ENCODE data around the gene CHSY1.
"Not testable (repeated sequence)": the region's sequence is repeated elsewhere in the genome, so short reads cannot be mapped to it uniquely, and the experiment has no call there.

Gene CHSY1

GRCh38 chr15:101215681-101216080 lies 36.2 kb downstream of the CHSY1 start:
- Histone ChIP-seq H3K4me1 (ENCODE audit: control insufficient read depth in 1 of 2, insufficient read depth in 2 of 2, low read length in 2 of 2) (no peaks in the 10 kb centered on the region), H3K79me1 (ENCODE audit: low read length) (no peaks in the 10 kb centered on the region), H3K4ac (ENCODE audit: low read depth, low read length) (no peak overlapping the region), H3K18ac (ENCODE audit: low read length) (no peak overlapping the region), H3K9me3 (ENCODE audit: insufficient read depth, low read depth, low read length) (no peaks in the 10 kb centered on the region), H2AFZ (ENCODE audit: insufficient read depth, low read length, poor library complexity) (no peak overlapping the region), H4K12ac (ENCODE audit: low read depth, low read length) (no peak overlapping the region), H4K8ac (ENCODE audit: low read depth, low read length) (no peak overlapping the region), H3K27ac (ENCODE audit: low read depth, low read length) (no peak overlapping the region), H3K36me3 (ENCODE audit: control insufficient read depth in 1 of 2, insufficient read depth in 2 of 2, low read length in 2 of 2) (peaks cover 0 to 2% of the 10 kb centered on the region in 2 experiments), H3K79me2 (ENCODE audit: control insufficient read depth, insufficient read depth, low read length, poor library complexity) (no peaks in the 10 kb centered on the region), H3K23ac (ENCODE audit: low read length) (no peak overlapping the region), H4K91ac (ENCODE audit: low read depth, low read length) (no peak overlapping the region), H2BK5ac (ENCODE audit: low read depth, low read length, poor library complexity) (no peak overlapping the region), H3K27me3 (ENCODE audit: insufficient read depth, low read length) (no peaks in the 10 kb centered on the region), H3K4me2 (ENCODE audit: low read length) (no peak overlapping the region), H3K9ac (ENCODE audit: low read length) (no peak overlapping the region), H2AK5ac (ENCODE audit: low read length) (no peak overlapping the region), H3K14ac (ENCODE audit: low read length) (no peak overlapping the region), H2BK120ac (ENCODE audit: insufficient read depth, low read length, poor library complexity) (no peak overlapping the region), H3K4me3 (ENCODE audit: low read depth, low read length) (no peak overlapping the region), H2BK12ac (ENCODE audit: low read length) (no peak overlapping the region)
- no peak for DNase-seq
- no CpG with 5 or more reads among the region's 4 CpGs for WGBS (ENCODE audit: extremely low coverage, insufficient coverage, insufficient read length)

GRCh38 chr15:101214435-101215097 lies 37.3 kb downstream of the CHSY1 start:
- not testable (repeated sequence) for H3K79me1 ChIP-seq (ENCODE audit: low read length); H2AK5ac ChIP-seq (ENCODE audit: low read length); H3K27ac ChIP-seq (ENCODE audit: low read depth, low read length); H2BK12ac ChIP-seq (ENCODE audit: low read length); H3K27me3 ChIP-seq (ENCODE audit: insufficient read depth, low read length); H2AFZ ChIP-seq (ENCODE audit: insufficient read depth, low read length, poor library complexity); H3K18ac ChIP-seq (ENCODE audit: low read length); H3K14ac ChIP-seq (ENCODE audit: low read length); H4K12ac ChIP-seq (ENCODE audit: low read depth, low read length); H3K36me3 ChIP-seq (ENCODE audit: control insufficient read depth in 1 of 2, insufficient read depth in 2 of 2, low read length in 2 of 2); H3K23ac ChIP-seq (ENCODE audit: low read length); H3K9ac ChIP-seq (ENCODE audit: low read length); H4K8ac ChIP-seq (ENCODE audit: low read depth, low read length); H4K91ac ChIP-seq (ENCODE audit: low read depth, low read length); H2BK120ac ChIP-seq (ENCODE audit: insufficient read depth, low read length, poor library complexity); H3K4me2 ChIP-seq (ENCODE audit: low read length); H3K9me3 ChIP-seq (ENCODE audit: insufficient read depth, low read depth, low read length); H3K4me1 ChIP-seq (ENCODE audit: control insufficient read depth in 1 of 2, insufficient read depth in 2 of 2, low read length in 2 of 2); H3K79me2 ChIP-seq (ENCODE audit: control insufficient read depth, insufficient read depth, low read length, poor library complexity); DNase-seq; H2BK5ac ChIP-seq (ENCODE audit: low read depth, low read length, poor library complexity); H3K4me3 ChIP-seq (ENCODE audit: low read depth, low read length)
- peak overlapping the region; percentile 27 for H3K4ac ChIP-seq (ENCODE audit: low read depth, low read length)
- no CpG with 5 or more reads among the region's 6 CpGs for WGBS (ENCODE audit: extremely low coverage, insufficient coverage, insufficient read length)

GRCh38 chr15:101213570-101213969 lies 38.3 kb downstream of the CHSY1 start:
- no peak overlapping the region for H3K18ac ChIP-seq (ENCODE audit: low read length)
- H3K9me3 ChIP-seq (ENCODE audit: insufficient read depth, low read depth, low read length) = no peaks in the 10 kb centered on the region
- H2BK5ac ChIP-seq (ENCODE audit: low read depth, low read length, poor library complexity) = no peak overlapping the region
- WGBS (ENCODE audit: extremely low coverage, insufficient coverage, insufficient read length) = no CpG with 5 or more reads among the region's 5 CpGs
- H3K4ac ChIP-seq (ENCODE audit: low read depth, low read length) = no peak overlapping the region
- H4K91ac ChIP-seq (ENCODE audit: low read depth, low read length) = no peak overlapping the region
- H3K14ac ChIP-seq (ENCODE audit: low read length) = no peak overlapping the region
- H2BK120ac ChIP-seq (ENCODE audit: insufficient read depth, low read length, poor library complexity) = no peak overlapping the region
- H2BK12ac ChIP-seq (ENCODE audit: low read length) = no peak overlapping the region
- no peak overlapping the region for H3K4me3 ChIP-seq (ENCODE audit: low read depth, low read length)
- no peak overlapping the region for H4K12ac ChIP-seq (ENCODE audit: low read depth, low read length)
- no peak overlapping the region for H4K8ac ChIP-seq (ENCODE audit: low read depth, low read length)
- no peak overlapping the region for H2AFZ ChIP-seq (ENCODE audit: insufficient read depth, low read length, poor library complexity)
- no peaks in the 10 kb centered on the region for H3K27me3 ChIP-seq (ENCODE audit: insufficient read depth, low read length)
- no peaks in the 10 kb centered on the region for H3K4me1 ChIP-seq (ENCODE audit: control insufficient read depth in 1 of 2, insufficient read depth in 2 of 2, low read length in 2 of 2)
- peak; percentile 31 to 83 for DNase-seq
- H2AK5ac ChIP-seq (ENCODE audit: low read length) = no peak overlapping the region
- no peak overlapping the region for H3K4me2 ChIP-seq (ENCODE audit: low read length)
- no peaks in the 10 kb centered on the region for H3K79me2 ChIP-seq (ENCODE audit: control insufficient read depth, insufficient read depth, low read length, poor library complexity)
- H3K79me1 ChIP-seq (ENCODE audit: low read length) = no peaks in the 10 kb centered on the region
- no peak overlapping the region for H3K9ac ChIP-seq (ENCODE audit: low read length)
- no peak overlapping the region for H3K27ac ChIP-seq (ENCODE audit: low read depth, low read length)
- peaks cover 0 to 2% of the 10 kb centered on the region in 2 experiments for H3K36me3 ChIP-seq (ENCODE audit: control insufficient read depth in 1 of 2, insufficient read depth in 2 of 2, low read length in 2 of 2)
- H3K23ac ChIP-seq (ENCODE audit: low read length) = no peak overlapping the region

- no peaks in the 10 kb centered on the region for H3K4me1 ChIP-seq (ENCODE audit: control insufficient read depth in 1 of 2, insufficient read depth in 2 of 2, low read length in 2 of 2)
- H3K18ac ChIP-seq (ENCODE audit: low read length) = no peak overlapping the region
- H2BK12ac ChIP-seq (ENCODE audit: low read length) = no peak overlapping the region
- no peaks in the 10 kb centered on the region for H3K9me3 ChIP-seq (ENCODE audit: insufficient read depth, low read depth, low read length)
- no peak overlapping the region for H3K23ac ChIP-seq (ENCODE audit: low read length)
- H3K4ac ChIP-seq (ENCODE audit: low read depth, low read length) = no peak overlapping the region
- H2AK5ac ChIP-seq (ENCODE audit: low read length) = no peak overlapping the region
- H2BK5ac ChIP-seq (ENCODE audit: low read depth, low read length, poor library complexity) = no peak overlapping the region
- no peaks in the 10 kb centered on the region for H3K79me1 ChIP-seq (ENCODE audit: low read length)
- no peak overlapping the region for H3K9ac ChIP-seq (ENCODE audit: low read length)
- no peak overlapping the region for H3K14ac ChIP-seq (ENCODE audit: low read length)
- no peak overlapping the region for H2BK120ac ChIP-seq (ENCODE audit: insufficient read depth, low read length, poor library complexity)
- no peak overlapping the region for H2AFZ ChIP-seq (ENCODE audit: insufficient read depth, low read length, poor library complexity)
- no peak overlapping the region for H3K4me2 ChIP-seq (ENCODE audit: low read length)
- H4K12ac ChIP-seq (ENCODE audit: low read depth, low read length) = no peak overlapping the region
- H3K36me3 ChIP-seq (ENCODE audit: control insufficient read depth in 1 of 2, insufficient read depth in 2 of 2, low read length in 2 of 2) = peaks cover 0 to 2% of the 10 kb centered on the region in 2 experiments
- no peaks in the 10 kb centered on the region for H3K27me3 ChIP-seq (ENCODE audit: insufficient read depth, low read length)
- peak in 1 of 2 donors; percentile 13 for DNase-seq
- WGBS (ENCODE audit: extremely low coverage, insufficient coverage, insufficient read length) = no CpG with 5 or more reads among the region's 3 CpGs
- no peak overlapping the region for H4K8ac ChIP-seq (ENCODE audit: low read depth, low read length)
- H3K79me2 ChIP-seq (ENCODE audit: control insufficient read depth, insufficient read depth, low read length, poor library complexity) = no peaks in the 10 kb centered on the region
- H4K91ac ChIP-seq (ENCODE audit: low read depth, low read length) = no peak overlapping the region
- no peak overlapping the region for H3K27ac ChIP-seq (ENCODE audit: low read depth, low read length)
- no peak overlapping the region for H3K4me3 ChIP-seq (ENCODE audit: low read depth, low read length)
Measured at GRCh38 chr15:101213147-101213546, 38.7 kb downstream of the CHSY1 start.

Measured in trophoblast cell (in vitro differentiated cells and primary cell).